ENCODE data around the gene FRMD4A.
"Not testable (repeated sequence)": the region's sequence is repeated elsewhere in the genome, so short reads cannot be mapped to it uniquely, and the experiment has no call there.

The FRMD4A gene

GRCh38 chr10:13788711-13789447 lies 541.8 kb downstream of the FRMD4A start:
- DNase-seq (ENCODE audit: low read depth in 2 of 2), result no peak

- DNase-seq (ENCODE audit: low read depth in 2 of 2), result no peak
Measured at GRCh38 chr10:13788320-13788600, 542.5 kb downstream of the FRMD4A start.

- DNase-seq (ENCODE audit: low read depth in 2 of 2), result peak; percentile 63 to 67
Measured at GRCh38 chr10:13787015-13787421, 543.7 kb downstream of the FRMD4A start.

GRCh38 chr10:13784067-13784466 lies 546.7 kb downstream of the FRMD4A start:
- no peak for DNase-seq (ENCODE audit: low read depth in 2 of 2)

GRCh38 chr10:13779748-13780147 lies 551.0 kb downstream of the FRMD4A start:
- DNase-seq (ENCODE audit: low read depth in 2 of 2), result no peak

- DNase-seq (ENCODE audit: low read depth in 2 of 2), result not testable (repeated sequence)
Measured at GRCh38 chr10:13778693-13778960, 552.1 kb downstream of the FRMD4A start.

- DNase-seq (ENCODE audit: low read depth in 2 of 2), result no peak
Measured at GRCh38 chr10:13776861-13777311, 553.8 kb downstream of the FRMD4A start.

- no peak for DNase-seq (ENCODE audit: low read depth in 2 of 2)
Measured at GRCh38 chr10:13775786-13776775, 554.6 kb downstream of the FRMD4A start.

GRCh38 chr10:13774303-13774893 lies 556.3 kb downstream of the FRMD4A start:
- no peak for DNase-seq (ENCODE audit: low read depth in 2 of 2)

GRCh38 chr10:13773496-13774170 lies 557.1 kb downstream of the FRMD4A start:
- DNase-seq (ENCODE audit: low read depth in 2 of 2), result no peak

- no peak for DNase-seq (ENCODE audit: low read depth in 2 of 2)
Measured at GRCh38 chr10:13773043-13773442, 557.7 kb downstream of the FRMD4A start.

- DNase-seq (ENCODE audit: low read depth in 2 of 2), result no peak
Measured at GRCh38 chr10:13771992-13772391, 558.7 kb downstream of the FRMD4A start.

GRCh38 chr10:13770760-13771493 lies 559.8 kb downstream of the FRMD4A start:
- DNase-seq (ENCODE audit: low read depth in 2 of 2), result no peak

GRCh38 chr10:13769946-13770345 lies 560.8 kb downstream of the FRMD4A start:
- no peak for DNase-seq (ENCODE audit: low read depth in 2 of 2)

- DNase-seq (ENCODE audit: low read depth in 2 of 2), result no peak
Measured at GRCh38 chr10:13767676-13768178, 563.0 kb downstream of the FRMD4A start.

GRCh38 chr10:13767148-13767547 lies 563.6 kb downstream of the FRMD4A start:
- not testable (repeated sequence) for DNase-seq (ENCODE audit: low read depth in 2 of 2)

- DNase-seq (ENCODE audit: low read depth in 2 of 2), result no peak
Measured at GRCh38 chr10:13765641-13766341, 564.9 kb downstream of the FRMD4A start.

GRCh38 chr10:13761490-13762091 lies 569.1 kb downstream of the FRMD4A start:
- no peak for DNase-seq (ENCODE audit: low read depth in 2 of 2)

GRCh38 chr10:13759168-13759567 lies 571.6 kb downstream of the FRMD4A start:
- no peak for DNase-seq (ENCODE audit: low read depth in 2 of 2)

GRCh38 chr10:13758756-13759155 lies 572.0 kb downstream of the FRMD4A start:
- DNase-seq (ENCODE audit: low read depth in 2 of 2), result no peak
